Activated T-helper 1 cell treated with anti-CD3 and anti-CD28 coated beads, Interleukin-12 subunit alpha, Interleukin-12 subunit beta, Interleukin-2, Interleukin-4 antibody, amounts not matched to agents 30 ng/mL and 10 ng/mL and 1 ng/mL, durations not matched to agents 14 hours and 24 hours and 36 hours (primary cell): ENCODE results near the gene SYN1. TPM values are rescaled to one million over a fixed set of nuclear protein-coding genes. Genes with fewer than 3 reads are reported as not detected.

Experiments used
- DNase-seq: peaks from one replicate; pipeline ENCODE4 v3.0.0; 2021; ENCODE audit warnings: low spot score
- H3K27ac Mint-ChIP-seq: one replicate; pipeline ENCODE4 v1.8.0; 2021; ENCODE audit warnings: mild to moderate bottlenecking, mixed read lengths
- H3K27me3 Mint-ChIP-seq: one replicate; pipeline ENCODE4 v1.8.0; 2022; ENCODE audit warnings: mild to moderate bottlenecking, moderate library complexity, mixed read lengths; ENCODE audit not compliant: insufficient read depth
- H3K36me3 Mint-ChIP-seq: one replicate; pipeline ENCODE4 v1.8.0; 2021; ENCODE audit warnings: low read depth, mixed read lengths
- H3K4me1 Mint-ChIP-seq: one replicate; pipeline ENCODE4 v1.8.0; 2021; ENCODE audit warnings: low read depth, mixed read lengths
- H3K4me3 Mint-ChIP-seq: one replicate; pipeline ENCODE4 v1.8.0; 2021; ENCODE audit warnings: mild to moderate bottlenecking, moderate library complexity, mixed read lengths
- H3K9me3 Mint-ChIP-seq: one replicate; pipeline ENCODE4 v1.8.0; 2021; ENCODE audit warnings: mixed read lengths
- intact Hi-C: fragments of 100-400 bp; cut with micrococcal nuclease; formaldehyde crosslinking; loops from one replicate; pipeline ENCODE4 v1.15.1; 2024
- total RNA-seq: library from RNA; stranded (reverse); gene quantifications from 2 replicates; pipeline ENCODE4 v1.2.3, GENCODE V29; 2022

SYN1 gene
- total RNA-seq, 1 donor from 2014 or later = 0.21 TPM

DNA sequence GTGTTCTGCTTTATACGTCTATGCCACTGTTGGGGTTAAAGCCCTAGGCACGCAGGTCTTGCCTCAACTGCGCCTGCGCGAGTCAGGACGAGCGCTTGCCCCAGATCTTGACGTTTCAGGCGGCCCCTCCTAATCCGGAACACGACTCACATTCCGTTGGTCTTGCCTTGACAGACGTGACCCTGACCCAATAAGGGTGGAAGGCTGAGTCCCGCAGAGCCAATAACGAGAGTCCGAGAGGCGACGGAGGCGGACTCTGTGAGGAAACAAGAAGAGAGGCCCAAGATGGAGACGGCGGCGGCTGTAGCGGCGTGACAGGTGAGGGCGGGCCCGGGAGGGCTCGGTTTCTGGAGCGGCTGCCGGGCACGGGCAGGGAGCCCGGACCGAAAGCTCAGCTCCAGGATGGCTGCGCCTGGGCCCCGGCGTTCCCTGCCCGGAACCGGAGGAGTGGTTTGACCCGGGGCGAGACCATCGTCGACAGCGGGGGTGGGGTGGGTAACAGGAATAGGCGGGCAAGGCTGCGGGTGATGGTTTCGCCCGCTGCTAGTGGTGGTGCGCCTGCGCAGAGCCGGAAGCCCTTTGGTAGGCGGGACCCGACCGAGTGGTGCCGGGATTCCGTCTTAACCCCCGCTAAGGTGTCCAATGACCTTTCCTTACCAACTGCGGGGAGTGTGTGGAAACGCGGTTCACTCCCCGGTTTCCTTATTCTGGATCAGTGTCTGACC is 58.6 kb downstream of the SYN1 start, which contains the start of gene ARAF:
Gene ARAF, plus strand, starts transcription at position 272 of the 725 bp plus-strand sequence. CDS start 1,763 bp downstream, outside the sequence.
- Mint-ChIP-seq H3K36me3 (peaks cover 16% of the 10 kb centered on the region), H3K9me3 (no peaks in the 10 kb centered on the region), H3K27ac (peak within 1 kb of the TSS; percentile 99), H3K4me3 (peak within 1 kb of the TSS; percentile 92), H3K27me3 (no peaks in the 10 kb centered on the region), H3K4me1 (peaks cover 39% of the 10 kb centered on the region)
- peak; percentile 93 for DNase-seq
- intact Hi-C loops = loop anchor here (1.0 to 5.0 kb wide), 11 partner anchors 21 to 466 kb away; partner anchors contain the start of genes ELK1, TIMP1, UBA1 and USP11

DNA sequence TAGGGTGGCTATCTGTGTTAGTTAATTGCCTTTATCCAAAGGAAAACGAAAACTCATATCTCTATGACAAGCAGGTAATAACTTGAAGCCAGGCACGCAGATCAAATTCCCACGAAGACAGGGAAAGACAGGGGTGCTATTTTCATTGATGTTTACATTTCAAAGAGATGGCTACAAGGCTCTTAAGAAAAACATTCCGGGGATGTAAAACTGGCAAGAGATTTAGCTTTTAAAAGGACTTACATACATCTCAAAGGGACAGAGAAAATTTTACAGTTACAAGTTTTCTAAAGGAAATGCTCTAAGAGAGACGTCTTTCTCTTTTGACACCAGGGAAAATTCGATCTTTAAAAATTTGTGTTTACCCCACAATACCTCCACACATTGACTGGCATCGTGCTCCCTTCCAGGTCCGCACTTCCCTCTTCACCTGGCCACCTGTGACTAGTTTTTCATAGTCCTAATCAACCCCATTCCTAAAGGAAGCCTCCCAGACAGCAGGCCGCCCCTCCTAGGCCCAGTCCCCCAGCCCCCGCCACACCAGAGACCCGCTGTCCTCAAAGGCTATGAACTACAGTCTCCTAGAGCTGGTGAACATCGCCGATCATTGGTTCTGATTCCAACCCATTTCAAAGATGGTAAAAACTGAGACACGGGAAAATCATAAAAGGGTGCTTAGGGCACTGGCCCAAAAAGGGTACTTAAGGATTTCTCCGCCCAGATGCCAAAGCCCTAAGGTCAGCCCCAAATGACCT is 59.3 kb downstream of the SYN1 start:
- H3K27me3 Mint-ChIP-seq = no peaks in the 10 kb centered on the region
- intact Hi-C loops = loop anchor here (2.0 to 5.0 kb wide), 6 partner anchors 62 to 467 kb away; partner anchors contain the start of genes USP11, UXT and ZNF81
- H3K9me3 Mint-ChIP-seq = no peaks in the 10 kb centered on the region
- DNase-seq = no peak
- peak overlapping the region; percentile 99 for H3K27ac Mint-ChIP-seq
- peak overlapping the region; percentile 92 for H3K4me3 Mint-ChIP-seq
- H3K36me3 Mint-ChIP-seq = peaks cover 16% of the 10 kb centered on the region
- peaks cover 44% of the 10 kb centered on the region for H3K4me1 Mint-ChIP-seq

DNA sequence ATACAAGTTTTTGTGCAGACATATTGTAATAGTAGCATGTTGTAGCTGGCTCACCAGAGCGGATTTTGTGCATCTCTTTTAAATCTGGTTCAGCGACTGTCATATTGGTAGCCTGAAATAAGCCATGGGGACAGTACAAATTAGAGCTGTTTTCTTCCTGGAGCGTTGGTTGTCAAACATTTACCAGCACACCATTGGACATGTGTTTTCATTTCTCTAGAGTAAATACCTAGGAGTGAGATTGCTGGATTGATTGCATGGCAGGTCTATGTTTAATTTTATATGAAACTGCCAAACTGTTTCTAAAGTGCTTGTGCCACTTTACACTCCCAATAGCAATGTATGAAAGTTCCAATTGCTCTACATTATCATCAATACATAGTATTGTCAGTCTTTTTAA is 61.2 kb downstream of the SYN1 start:
- peaks cover 32% of the 10 kb centered on the region for H3K4me1 Mint-ChIP-seq
- DNase-seq = no peak
- no peaks in the 10 kb centered on the region for H3K9me3 Mint-ChIP-seq
- intact Hi-C loops = no loop called here
- peaks cover 8% of the 10 kb centered on the region for H3K36me3 Mint-ChIP-seq
- no peak overlapping the region for H3K27ac Mint-ChIP-seq
- H3K27me3 Mint-ChIP-seq = no peaks in the 10 kb centered on the region
- H3K4me3 Mint-ChIP-seq = peak overlapping the region; percentile 51

DNA sequence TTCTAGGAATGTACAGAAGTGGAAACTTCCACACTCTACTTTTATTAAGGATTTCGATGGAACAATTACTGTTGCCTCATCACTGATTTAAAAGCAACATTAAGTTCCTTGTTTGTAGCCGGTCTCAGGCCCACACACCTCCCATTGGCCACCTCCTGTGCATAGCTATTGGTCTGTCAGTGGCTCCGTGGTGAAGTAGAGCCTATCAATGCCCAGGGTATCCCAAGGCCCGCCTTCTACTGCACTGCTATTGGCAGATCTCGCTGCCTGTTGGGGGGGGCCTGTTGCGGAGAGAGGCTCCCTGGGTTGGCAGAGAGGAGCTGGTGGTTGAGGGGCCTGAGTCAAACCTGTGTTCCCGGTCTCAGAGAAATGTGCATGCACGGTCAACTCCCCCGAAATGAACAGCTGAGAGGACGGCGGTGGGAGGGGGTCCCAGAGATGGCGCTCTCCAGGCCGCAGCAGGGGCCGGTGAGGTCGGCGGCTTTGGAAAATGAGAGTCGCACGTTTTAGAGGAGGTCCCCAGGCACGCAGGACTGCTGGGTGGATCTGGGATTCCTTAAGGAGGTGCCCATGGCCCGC is 63.5 kb downstream of the SYN1 start:
- no peaks in the 10 kb centered on the region for H3K36me3 Mint-ChIP-seq
- intact Hi-C loops = loop anchor here (1.0 kb wide), 2 partner anchors 33 to 323 kb away; partner anchors contain the start of gene USP11
- DNase-seq = peak; percentile 77
- H3K4me1 Mint-ChIP-seq = peaks cover 23% of the 10 kb centered on the region
- peak overlapping the region; percentile 88 for H3K27ac Mint-ChIP-seq
- H3K4me3 Mint-ChIP-seq = peak overlapping the region; percentile 88
- H3K27me3 Mint-ChIP-seq = no peaks in the 10 kb centered on the region
- no peaks in the 10 kb centered on the region for H3K9me3 Mint-ChIP-seq

DNA sequence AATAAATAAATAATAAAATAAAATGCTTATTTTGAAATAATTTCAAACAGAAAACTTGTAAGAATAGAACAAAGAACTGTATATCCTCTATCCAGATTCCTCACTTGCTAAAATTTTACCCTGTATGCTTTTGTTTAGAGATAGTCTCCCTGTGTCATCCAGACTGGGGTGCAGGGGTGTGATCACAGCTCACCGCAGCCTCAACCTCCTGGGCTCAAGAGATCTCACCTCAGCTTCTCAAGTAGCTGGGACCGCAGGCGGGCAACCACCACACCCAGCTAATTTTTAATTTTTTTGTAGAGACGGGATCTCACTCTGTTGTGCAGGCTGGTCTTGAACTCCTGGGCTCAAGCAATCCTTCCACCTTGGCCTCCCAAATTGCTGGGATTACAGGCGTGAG is 76.2 kb downstream of the SYN1 start:
- intact Hi-C loops = no loop called here
- no peak for DNase-seq
- Mint-ChIP-seq H3K4me1 (no peaks in the 10 kb centered on the region), H3K4me3 (no peak overlapping the region), H3K9me3 (no peaks in the 10 kb centered on the region), H3K27ac (no peak overlapping the region), H3K27me3 (no peaks in the 10 kb centered on the region), H3K36me3 (no peaks in the 10 kb centered on the region)

DNA sequence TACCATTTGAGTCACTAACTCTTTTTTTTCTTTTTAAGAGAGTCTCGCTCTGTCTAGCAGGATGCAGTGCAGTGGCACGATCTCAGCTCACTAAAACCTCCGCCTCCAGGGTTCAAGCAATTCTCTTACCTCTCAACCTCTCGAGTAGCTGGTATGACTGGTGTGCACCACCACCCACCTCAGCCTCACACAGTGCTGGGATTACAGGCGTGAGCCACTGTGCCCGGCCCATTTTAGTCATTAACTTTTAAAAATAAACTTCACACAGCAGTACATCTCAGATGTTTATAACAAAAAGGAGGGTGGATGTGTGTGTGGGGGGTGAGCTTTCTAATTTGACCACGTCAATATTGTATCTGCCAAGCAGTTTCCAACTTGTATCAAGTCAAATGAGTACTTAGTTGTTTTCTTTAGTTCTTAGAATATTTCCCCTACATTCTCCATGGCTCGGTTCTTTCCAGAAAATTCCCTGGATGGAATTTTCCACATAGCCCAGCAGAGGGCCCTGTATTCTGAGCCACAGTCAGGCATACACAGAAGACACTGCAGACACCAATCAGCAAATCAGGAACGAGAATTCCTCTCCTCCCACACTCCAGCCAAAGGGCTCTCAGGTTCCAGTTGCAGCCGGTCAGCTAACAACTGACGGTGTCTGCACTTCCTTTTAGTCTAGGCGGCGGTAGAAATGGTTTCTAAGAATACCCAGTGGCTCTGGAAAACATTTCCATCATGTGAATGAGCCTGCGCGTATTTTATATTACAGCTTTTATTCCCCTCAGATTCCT is 78.7 kb downstream of the SYN1 start:
- no peak for DNase-seq
- intact Hi-C loops = no loop called here

DNA sequence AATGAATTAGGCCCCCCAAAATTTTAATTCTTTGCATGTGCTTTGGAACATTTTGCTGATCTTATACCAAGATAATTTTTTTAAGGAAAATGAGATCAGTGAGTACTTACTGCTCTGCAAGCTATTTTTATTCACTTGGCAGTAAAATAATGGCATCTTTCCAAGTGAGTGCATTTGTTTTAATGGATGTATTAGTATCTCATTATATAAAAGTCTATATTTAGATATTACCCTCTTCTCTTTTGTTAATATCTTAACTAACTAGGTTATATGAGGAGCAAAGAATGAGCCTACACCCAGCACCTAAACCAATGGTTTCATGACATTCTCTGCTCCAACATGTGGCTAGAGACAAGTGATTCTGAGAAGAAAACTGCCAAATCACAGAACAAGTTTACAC is 79.8 kb downstream of the SYN1 start:
- Mint-ChIP-seq H3K27me3 (no peaks in the 10 kb centered on the region), H3K9me3 (no peaks in the 10 kb centered on the region), H3K36me3 (no peaks in the 10 kb centered on the region), H3K27ac (no peak overlapping the region), H3K4me3 (no peak overlapping the region), H3K4me1 (no peaks in the 10 kb centered on the region)
- no peak for DNase-seq
- intact Hi-C loops = no loop called here

More for the DNA sequence above, 78.7 kb downstream of the SYN1 start:
- H3K27ac Mint-ChIP-seq = no peak overlapping the region
- H3K27me3 Mint-ChIP-seq = no peaks in the 10 kb centered on the region
- no peak overlapping the region for H3K4me3 Mint-ChIP-seq
- H3K36me3 Mint-ChIP-seq = no peaks in the 10 kb centered on the region
- no peaks in the 10 kb centered on the region for H3K4me1 Mint-ChIP-seq
- H3K9me3 Mint-ChIP-seq = no peaks in the 10 kb centered on the region

DNA sequence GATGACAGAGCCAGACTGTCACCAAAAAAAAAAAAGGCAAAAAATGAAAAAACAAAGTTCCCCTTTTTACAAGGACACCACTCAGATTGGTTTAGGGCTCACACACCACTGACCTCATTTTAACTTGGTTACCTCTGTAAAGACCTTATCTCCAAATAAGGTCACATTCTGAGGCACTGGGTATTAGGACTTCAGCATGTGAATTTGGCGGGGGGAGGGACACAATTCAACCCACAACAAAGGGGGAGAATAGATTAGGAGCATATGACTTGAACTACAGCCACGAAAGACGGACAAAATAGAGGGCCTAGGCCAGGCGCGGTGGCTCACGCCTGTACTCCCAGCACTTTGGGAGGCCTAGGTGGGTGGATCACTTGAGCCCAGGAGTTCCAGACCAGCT is 89.6 kb downstream of the SYN1 start:
- H3K4me1 Mint-ChIP-seq = no peaks in the 10 kb centered on the region
- H3K9me3 Mint-ChIP-seq = no peaks in the 10 kb centered on the region
- H3K27me3 Mint-ChIP-seq = no peaks in the 10 kb centered on the region
- intact Hi-C loops = no loop called here
- no peak overlapping the region for H3K4me3 Mint-ChIP-seq
- no peak for DNase-seq
- H3K27ac Mint-ChIP-seq = no peak overlapping the region
- no peaks in the 10 kb centered on the region for H3K36me3 Mint-ChIP-seq

DNA sequence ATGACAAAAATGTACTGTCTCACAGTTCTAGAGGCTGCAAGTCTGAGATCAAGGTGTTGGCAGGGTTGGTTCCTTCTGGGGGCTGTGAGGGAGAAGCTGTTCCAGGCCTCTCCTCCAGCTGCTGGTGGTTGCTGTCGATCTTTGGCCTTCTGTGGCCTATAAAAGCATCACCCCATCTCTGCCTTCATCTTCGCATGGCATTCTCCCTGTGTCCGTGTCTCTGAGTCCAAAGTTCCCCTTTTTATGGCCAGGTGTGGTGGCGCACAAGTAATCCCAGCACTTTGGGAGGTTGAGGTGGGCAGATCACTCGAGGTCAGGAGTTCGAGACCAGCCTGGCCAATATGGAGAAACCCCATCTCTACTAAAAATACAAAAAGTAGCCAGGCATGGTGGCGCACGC is 90.1 kb downstream of the SYN1 start:
- Mint-ChIP-seq H3K27ac (no peak overlapping the region), H3K4me3 (no peak overlapping the region), H3K9me3 (no peaks in the 10 kb centered on the region)

DNA sequence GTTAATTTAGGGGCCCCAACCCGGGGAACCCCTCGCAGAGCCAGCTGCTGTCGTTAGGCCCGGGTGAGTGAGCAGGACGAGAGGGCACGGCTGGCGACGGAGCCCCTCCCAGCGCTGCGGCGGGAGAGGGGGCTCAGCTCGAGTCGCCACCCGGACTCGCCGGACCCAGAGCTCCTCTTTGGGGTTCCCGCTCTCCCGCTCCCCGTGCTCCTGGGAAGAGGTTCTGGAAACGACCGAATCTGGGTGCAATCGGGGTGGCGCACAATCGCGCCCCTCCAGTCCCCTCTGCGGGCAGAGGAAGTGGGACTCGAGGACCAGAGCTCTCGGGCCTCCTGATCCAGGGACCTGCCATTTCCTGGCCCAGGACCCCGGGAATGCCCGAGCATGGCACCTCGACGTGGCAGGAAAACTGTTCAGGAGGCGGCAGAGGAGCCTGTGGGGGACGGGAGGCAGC is 95.9 kb downstream of the SYN1 start:
- Mint-ChIP-seq H3K4me1 (no peaks in the 10 kb centered on the region), H3K27me3 (no peaks in the 10 kb centered on the region), H3K4me3 (peak overlapping the region; percentile 15), H3K9me3 (no peaks in the 10 kb centered on the region), H3K27ac (no peak overlapping the region), H3K36me3 (no peaks in the 10 kb centered on the region)
- DNase-seq = no peak
- intact Hi-C loops = loop anchor here (1.0 to 5.0 kb wide), 7 partner anchors 33 to 378 kb away; partner anchors contain the start of genes RBM10, UBA1 and ZNF41

More for the DNA sequence above, 90.1 kb downstream of the SYN1 start:
- intact Hi-C loops = no loop called here
- Mint-ChIP-seq H3K36me3 (no peaks in the 10 kb centered on the region), H3K27me3 (no peaks in the 10 kb centered on the region), H3K4me1 (no peaks in the 10 kb centered on the region)
- no peak for DNase-seq

DNA sequence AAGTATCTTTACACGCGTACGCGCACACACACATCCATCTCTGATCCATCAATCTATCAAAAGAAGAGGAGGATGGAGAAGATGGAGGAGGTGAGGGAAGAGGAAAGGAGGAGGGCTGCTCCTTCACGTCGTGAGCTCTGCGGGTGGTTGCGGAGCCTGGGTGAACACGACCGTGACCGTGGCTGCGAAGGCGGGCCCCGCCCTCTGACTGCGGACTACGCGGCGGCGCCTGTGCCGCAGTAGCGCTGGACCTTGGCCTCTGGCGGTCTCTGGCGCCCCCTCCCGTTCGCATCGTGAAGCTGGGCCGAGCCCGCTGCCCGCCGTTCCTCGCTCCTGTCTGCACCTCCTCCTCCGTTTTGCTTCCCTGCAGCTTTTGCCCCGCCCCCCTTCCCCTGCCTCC is 96.4 kb downstream of the SYN1 start:
- intact Hi-C loops = loop anchor here (1.0 to 5.0 kb wide), 7 partner anchors 33 to 378 kb away; partner anchors contain the start of genes RBM10, UBA1 and ZNF41
- Mint-ChIP-seq H3K4me1 (no peaks in the 10 kb centered on the region), H3K27me3 (no peaks in the 10 kb centered on the region), H3K27ac (no peak overlapping the region), H3K36me3 (no peaks in the 10 kb centered on the region), H3K9me3 (no peaks in the 10 kb centered on the region), H3K4me3 (peak overlapping the region; percentile 70)
- peak; percentile 69 for DNase-seq
